Activated CD8-positive, alpha-beta memory T cell treated with anti-CD3 and anti-CD28 coated beads, Interleukin-2, amount 50 U/mL, for 48 hours (primary cell): ENCODE data around the gene TRIM59.

Source experiments
- DNase-seq: peaks from one replicate; pipeline ENCODE4 v3.0.0-alpha.2; 2020

TRIM59 gene

DNA sequence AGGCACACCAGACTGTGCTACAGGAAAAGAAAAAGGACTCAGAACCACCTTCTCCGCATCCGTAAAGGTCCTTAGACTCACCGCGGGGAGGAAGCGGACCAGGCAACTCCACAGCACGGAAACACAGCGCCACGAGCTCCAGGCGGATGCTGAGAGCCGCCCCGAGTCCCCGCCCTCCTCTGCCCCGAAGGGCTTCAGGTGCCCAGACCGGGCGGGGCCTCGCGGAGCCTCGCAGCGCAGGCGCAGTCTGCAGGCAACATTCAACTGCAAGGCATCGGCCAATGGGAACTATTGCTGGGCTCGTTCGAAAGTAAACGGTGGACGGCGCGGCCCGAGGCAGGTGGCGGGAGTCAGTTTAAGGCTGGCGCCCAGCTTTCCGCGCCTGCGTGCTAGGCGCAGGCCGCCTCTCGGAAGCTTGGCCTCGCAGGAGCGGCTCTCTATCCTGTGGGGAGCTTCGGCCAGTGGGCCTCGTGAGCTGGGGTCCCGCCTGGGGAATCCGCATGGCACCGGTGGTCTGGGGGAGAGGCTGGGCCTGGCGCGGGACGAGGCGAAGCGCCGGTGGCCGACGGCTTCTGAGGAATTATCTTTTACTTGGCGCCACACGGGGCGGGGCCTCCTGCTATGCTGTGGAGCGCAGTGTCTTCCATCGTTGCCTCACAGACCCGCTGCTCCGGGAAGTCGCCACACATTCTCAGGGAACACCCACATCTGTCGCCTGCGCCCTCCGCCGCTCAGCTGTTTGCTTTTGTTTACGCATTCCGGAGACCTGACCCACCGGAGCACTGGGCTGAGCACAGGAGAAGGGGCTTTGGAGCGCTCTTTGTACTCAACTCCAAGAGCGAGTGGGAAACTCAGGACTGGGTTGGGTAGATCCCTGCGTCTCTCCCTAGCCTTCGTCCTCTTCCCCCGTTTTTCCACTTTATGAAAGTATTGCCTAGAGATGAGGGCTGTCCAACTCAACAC, at the start of gene TRIM59:
Gene TRIM59, minus strand, starts transcription at position 151 of the 963 bp plus-strand sequence. CDS start 10,603 bp downstream, outside the sequence.
- peak; percentile 95 for DNase-seq

DNA sequence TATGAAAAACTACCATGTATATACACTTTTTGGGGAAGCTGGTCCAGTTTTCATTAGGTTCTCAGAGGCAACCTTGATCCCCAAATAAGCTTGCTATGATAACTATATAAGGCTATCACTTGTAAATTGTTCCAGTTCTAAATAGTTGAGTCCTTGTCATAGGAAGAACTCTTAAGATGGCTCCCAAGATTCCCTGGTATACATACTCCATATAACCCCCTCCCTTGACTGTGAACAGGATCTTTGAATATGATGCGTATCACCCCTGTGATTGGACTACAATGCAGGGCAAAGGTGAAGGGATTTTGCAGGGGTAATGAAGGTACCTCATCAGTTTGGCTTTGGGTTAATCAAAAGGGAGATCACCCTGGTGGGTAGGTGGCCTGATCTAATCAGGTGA, 48.6 kb upstream of the TRIM59 start:
- no peak for DNase-seq

- no peak for DNase-seq
These were observed 40.6 kb upstream of the TRIM59 start for GRCh38 chr3:160490166-160490565.

GRCh38 chr3:160486459-160486869, 36.9 kb upstream of the TRIM59 start:
- DNase-seq = no peak

- DNase-seq = no peak
These were observed 33.2 kb upstream of the TRIM59 start for GRCh38 chr3:160482796-160483195.

DNA sequence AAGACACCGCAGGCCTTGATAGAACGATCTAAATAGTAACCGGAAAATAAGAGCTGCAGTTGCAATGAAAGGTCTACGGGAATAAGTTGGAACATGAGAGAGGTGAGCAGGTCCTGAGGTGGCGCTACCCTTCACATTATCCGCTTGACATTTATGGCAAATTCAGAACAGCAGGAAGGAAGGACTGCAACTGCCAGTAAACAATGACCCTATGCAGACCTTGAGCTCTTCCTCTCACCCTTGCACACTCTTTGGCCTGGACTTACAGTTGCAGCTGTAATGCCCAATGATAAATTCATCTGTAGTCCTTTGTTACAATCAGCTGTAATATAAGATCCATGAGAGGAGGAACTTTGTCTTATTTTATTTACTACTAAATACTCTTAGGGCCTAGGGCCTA, 32.3 kb upstream of the TRIM59 start:
- no peak for DNase-seq

DNA sequence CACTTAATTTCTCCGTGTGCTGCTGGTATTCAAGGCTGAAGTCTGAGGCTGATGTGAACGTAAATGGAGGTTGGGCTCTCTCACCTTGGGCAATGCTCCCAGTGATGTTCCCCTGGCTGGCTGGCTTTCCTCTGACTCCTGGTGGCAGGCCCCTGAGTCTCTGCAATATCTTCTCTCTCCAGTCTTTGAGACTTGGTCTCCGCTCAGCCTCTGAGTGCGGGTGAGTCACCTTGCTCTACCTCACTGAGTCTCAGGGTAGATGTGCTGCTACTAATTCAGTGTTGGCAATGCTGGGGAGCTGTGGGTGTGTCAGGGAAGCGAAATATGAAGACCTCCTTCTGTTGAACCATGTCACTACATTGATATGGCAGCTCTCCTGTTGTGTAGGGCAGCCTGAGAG, 31.3 kb upstream of the TRIM59 start:
- no peak for DNase-seq

DNA sequence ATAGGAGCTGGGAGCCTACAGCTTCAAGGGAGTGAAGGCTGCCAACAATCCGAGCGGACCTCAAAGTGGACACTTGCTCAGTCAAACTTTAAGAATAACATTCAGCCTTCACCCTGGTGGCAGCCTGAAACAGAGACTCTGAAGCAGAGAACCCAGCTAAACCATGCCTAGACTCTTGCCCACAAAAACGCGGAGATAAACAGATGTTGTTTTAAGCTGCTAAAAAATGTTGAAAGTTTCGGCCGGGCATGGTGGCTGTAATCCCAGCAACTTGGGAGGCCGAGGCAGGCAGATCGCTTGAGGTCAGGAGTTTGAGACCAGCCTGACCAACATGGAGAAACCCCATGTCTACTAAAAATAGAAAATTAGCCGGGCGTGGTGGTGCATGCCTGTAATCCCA, 29.8 kb upstream of the TRIM59 start:
- DNase-seq = no peak

- no peak for DNase-seq
These were observed 28.8 kb upstream of the TRIM59 start for GRCh38 chr3:160478338-160478737.

DNA sequence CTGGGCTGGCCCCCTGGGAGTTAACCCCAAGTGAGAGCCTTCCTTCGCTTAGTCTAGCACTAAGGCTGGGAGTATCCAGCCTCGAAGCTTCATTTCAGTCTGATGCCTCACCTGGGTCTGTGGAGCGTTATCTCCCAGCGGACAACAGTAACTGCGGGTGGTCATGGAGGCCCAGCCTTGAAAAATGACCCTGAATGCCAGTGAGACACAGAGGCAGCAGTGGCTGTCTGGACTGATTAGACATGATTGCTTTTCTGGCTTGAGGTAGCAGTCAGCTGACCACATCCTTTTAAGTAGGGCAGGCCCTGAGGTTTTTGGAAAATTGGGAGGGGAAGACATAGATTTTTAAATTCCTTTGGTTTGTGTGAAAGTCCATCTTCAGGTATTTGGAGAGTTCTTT, 28.2 kb upstream of the TRIM59 start:
- no peak for DNase-seq

DNA sequence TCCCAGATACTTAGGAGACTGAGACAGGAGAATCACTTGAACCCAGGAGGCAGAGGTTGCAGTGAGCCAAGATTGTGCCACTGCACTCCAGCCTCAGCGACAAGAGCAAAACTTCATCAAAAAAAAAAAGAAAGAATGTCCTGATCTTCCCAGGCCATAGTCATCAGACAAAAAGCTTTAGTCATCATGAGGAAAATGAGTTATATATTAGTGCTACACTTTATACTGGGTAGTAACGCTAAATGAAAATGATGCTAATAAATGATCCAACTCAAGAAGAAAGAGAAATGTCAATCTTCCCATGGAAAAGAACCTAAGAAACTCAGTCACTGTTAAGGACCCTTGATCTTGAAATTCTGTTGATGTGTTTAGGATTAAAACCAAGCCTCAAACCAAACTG, 26.3 kb upstream of the TRIM59 start:
- no peak for DNase-seq

- DNase-seq = no peak
These were observed 25.6 kb upstream of the TRIM59 start for GRCh38 chr3:160475153-160475552.

DNA sequence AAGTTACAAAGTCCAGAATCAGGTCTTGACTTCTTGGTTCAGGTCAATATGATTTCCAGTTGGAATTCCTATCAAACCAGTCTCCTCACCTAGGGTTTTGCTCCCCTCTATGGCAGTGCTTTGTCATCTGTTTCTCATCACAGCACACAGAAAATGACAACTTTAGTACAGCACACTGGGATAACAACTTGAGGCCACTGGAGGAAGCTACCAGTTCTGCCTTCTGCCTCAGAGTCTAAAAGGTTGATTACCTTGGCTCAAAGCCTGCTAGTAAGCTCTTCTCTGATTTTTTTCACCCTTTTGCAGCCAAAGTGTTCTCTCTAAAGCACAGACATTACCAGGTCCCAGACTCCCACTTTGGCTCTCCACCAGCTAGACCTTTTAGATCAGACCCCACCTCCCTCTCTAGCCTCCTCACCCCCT, 24.8 kb upstream of the TRIM59 start:
- no peak for DNase-seq

DNA sequence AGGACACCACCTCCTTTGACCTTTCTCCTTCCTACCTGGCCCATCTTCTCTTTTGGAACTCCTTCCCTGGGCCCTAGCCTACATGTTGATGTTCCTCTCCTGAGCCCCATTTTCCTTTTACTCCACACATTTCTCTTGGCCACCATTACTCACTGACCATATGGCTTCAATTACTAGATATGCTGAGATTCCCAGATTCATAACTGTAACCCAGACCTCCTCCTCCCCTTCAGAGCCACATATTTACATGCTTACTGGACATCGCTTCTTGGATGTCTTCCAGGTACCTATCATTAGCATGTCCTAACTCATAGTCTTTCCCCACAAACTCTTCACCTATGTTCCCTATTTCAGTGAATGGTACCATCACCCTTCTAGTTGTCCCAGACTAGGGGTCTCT, 24.4 kb upstream of the TRIM59 start:
- DNase-seq = no peak

DNA sequence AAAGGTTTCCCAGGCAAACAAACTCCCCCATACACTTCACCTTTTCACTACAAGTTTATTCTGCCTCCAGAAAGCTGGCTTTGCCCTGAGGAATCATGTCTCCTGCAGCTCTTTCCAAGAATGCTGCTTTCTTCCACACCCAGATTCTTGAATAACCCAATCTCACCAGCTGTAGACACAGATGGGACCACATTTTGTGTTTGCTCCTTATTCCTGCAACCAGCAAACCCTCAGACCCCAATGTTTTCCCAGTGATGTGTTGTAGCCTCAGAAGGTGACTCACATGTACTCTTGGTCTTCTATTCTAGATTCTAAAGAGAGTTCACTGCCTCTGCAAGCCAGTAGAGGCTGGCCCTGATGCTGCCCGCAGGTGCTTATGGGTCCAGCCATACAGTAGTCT, 23.6 kb upstream of the TRIM59 start:
- DNase-seq = no peak

GRCh38 chr3:160472344-160472743, 22.8 kb upstream of the TRIM59 start:
- no peak for DNase-seq

GRCh38 chr3:160471892-160472291, 22.3 kb upstream of the TRIM59 start:
- DNase-seq = no peak

- DNase-seq = no peak
These were observed 20.6 kb upstream of the TRIM59 start for GRCh38 chr3:160470181-160470580.

GRCh38 chr3:160464971-160465370, 15.4 kb upstream of the TRIM59 start:
- DNase-seq = no peak

DNA sequence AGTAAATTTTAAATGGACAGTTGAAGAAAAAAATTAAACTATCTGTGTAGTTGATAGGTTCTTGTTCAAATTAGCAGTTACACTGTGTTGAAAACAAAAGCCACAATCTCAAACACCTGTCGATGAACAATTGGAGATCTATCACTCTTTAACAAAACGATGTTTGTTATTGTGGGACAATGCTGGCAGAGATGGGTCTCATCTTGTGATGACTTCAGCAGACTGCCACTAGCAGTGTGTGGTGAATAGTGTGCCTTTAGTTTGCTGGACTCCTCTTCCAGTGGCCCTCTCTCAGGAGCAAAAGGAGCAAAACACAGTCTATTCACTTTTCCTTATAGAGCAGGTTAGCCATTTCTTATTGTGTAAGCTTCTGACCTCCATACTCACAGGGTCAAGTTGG, 14.7 kb upstream of the TRIM59 start:
- no peak for DNase-seq

GRCh38 chr3:160460033-160460432, 10.4 kb upstream of the TRIM59 start:
- DNase-seq = no peak

- DNase-seq = no peak
These were observed 9.9 kb upstream of the TRIM59 start for GRCh38 chr3:160459450-160459970.

DNA sequence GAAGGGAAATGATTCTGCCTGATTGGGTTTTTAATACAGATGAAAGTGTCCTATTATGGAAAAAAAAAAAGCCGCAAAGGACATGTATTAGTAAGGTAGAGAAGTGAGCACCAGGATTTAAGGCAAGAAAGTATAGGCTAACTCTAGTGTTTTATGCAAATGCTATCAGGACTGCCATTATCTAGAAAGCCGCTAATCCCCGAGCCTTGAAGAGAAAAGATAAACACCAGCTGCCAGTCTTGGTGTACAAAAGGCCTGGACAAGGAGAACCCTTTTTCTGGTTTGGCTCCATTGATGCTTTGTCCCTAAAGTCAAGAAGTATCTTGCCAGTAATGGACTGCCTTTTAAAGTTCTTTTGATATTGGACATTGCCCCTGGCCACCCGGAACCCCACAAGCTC, 8.6 kb upstream of the TRIM59 start:
- DNase-seq = no peak

DNA sequence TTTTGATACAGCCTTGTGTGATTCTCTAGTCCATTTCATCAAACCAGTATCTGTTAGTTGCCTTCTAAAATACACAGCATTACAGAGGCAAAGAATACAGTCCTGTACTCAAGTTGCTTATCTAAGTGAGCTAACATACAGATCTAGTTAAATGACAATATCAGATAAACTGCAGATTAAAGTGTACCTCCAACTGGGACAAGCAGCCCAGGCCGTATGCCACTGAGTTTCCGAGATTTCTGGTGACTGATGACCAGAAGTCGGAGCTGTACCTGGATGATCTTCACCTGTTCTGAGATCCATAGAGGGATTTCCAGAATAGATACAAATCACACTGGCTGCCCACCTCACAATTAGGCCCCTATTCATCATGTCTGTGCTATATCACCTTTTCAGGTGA, 6.3 kb upstream of the TRIM59 start:
- no peak for DNase-seq

- DNase-seq = no peak
These were observed 5.4 kb upstream of the TRIM59 start for GRCh38 chr3:160454995-160455394.
